B cell (primary cell): Measurements from ENCODE around the gene CEP164.

Experiments used
- EZH2 ChIP-seq: IDR thresholded peaks from 2 replicates; pipeline ENCODE4 v1.6.1; 2012; ENCODE audit warnings: borderline replicate concordance, low read depth, mild to moderate bottlenecking, moderate library complexity, low read length; ENCODE audit not compliant: insufficient read depth, poor library complexity, severe bottlenecking
- TF ChIP-seq, protein P1 (sequence below): fragments of 200-600 bp; IDR thresholded peaks from one replicate; pipeline ENCODE4 v1.8.0; 2022; ENCODE audit warnings: antibody characterized with exemption, mild to moderate bottlenecking

DNA sequence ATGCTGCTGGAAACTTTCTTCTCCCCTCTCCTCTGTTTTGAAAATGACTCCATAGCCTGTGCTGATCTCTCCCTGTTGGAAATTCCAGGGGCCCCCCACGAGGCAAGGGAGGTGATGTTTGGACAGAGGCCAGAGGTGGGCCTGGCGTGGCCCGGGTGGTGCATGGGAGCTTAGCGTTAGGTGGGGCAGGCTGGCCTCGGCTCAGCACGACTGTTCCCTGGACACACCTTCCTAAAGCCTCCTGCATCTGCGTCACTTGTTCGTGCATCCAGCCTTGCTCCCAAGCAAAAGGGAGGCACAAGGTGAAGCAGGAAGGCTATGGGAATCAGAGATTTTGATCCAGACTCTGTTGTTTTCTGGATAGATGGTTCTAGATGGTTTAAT lies 135.2 kb downstream of the CEP164 start:
- TF ChIP-seq, protein P1, sequence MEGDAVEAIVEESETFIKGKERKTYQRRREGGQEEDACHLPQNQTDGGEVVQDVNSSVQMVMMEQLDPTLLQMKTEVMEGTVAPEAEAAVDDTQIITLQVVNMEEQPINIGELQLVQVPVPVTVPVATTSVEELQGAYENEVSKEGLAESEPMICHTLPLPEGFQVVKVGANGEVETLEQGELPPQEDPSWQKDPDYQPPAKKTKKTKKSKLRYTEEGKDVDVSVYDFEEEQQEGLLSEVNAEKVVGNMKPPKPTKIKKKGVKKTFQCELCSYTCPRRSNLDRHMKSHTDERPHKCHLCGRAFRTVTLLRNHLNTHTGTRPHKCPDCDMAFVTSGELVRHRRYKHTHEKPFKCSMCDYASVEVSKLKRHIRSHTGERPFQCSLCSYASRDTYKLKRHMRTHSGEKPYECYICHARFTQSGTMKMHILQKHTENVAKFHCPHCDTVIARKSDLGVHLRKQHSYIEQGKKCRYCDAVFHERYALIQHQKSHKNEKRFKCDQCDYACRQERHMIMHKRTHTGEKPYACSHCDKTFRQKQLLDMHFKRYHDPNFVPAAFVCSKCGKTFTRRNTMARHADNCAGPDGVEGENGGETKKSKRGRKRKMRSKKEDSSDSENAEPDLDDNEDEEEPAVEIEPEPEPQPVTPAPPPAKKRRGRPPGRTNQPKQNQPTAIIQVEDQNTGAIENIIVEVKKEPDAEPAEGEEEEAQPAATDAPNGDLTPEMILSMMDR = no peak
- TF ChIP-seq EZH2 = no peak
